ENCODE results near the gene OSMR. TPM values are rescaled to one million over a fixed set of nuclear protein-coding genes. Genes with fewer than 3 reads are reported as not detected.
"Not testable (repeated sequence)": the region's sequence is repeated elsewhere in the genome, so short reads cannot be mapped to it uniquely, and the experiment has no call there.

OSMR gene
- total and polyA plus RNA-seq, 2 experiments from 2014 or later = 37.3 to 52.5 TPM

DNA sequence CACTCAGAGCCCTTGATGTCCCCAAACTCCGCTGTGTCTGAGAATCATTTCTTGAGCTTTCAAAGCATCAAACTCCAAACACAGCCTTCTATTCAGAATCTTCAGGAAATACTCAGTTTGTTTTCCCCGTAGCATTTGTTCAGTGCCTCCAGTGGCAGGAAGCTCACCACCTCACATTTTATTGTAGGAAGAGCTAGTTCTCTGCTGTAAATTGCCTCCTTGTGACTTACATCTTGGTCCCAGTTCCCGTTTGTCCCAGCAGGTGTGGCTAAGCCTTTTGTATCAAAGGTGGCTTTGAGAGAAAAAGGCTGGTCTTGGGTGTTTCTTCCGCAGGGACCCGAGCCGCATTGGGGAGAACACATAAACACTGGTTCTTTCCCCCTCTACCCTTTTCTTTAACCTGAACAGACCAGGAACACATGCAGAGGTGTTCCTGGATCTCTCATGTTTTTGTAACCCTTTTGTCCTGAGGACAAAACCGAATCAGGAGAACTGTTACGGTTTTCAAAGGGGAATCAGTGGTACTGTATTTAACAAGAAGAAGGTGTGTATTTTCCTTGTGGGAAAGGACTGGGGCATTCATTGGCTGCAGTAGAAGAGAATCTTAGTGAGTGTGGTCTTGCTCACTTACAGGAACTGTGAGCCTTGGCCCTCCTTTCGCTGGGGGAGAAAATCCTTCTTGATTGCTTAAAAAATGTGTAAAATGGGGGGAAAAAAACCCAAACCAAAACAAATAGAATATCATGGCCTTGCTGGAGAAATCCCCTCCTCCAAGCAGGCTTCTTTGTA is 1.9 kb downstream of the OSMR start:
- DNase-seq = peak; percentile 53
- peak overlapping the region; percentile 97 for H3K27ac ChIP-seq
- peaks cover 5% of the 10 kb centered on the region; the same call in 1 of the 2 replicates for H3K36me3 ChIP-seq (ENCODE audit: low read depth)
- H3K4me2 ChIP-seq (ENCODE audit: unreplicated experiment) = peak overlapping the region; percentile 99
- H3K9me2 ChIP-seq (ENCODE audit: insufficient read depth) = no peaks in the 10 kb centered on the region
- H3K4me3 ChIP-seq = peak overlapping the region; percentile 90
- TF ChIP-seq EZH2 (IDR thresholded peaks at IDR 0.05; ENCODE audit: insufficient read depth, poor library complexity, severe bottlenecking) (no peak), EZH2phosphoT487 (IDR thresholded peaks at IDR 0.05; ENCODE audit: insufficient read depth, low read depth) (no peak)
- no peaks in the 10 kb centered on the region; the same call in 1 of the 2 replicates for H4K20me1 ChIP-seq (ENCODE audit: insufficient read depth)
- H3K79me2 ChIP-seq (ENCODE audit: insufficient read depth) = peaks cover 95% of the 10 kb centered on the region
- in situ Hi-C loops (cut with MboI) = no loop called here
- H3K4me1 ChIP-seq (ENCODE audit: insufficient read depth) = peaks cover 40% of the 10 kb centered on the region
- H3K27me3 ChIP-seq (replicated peaks; ENCODE audit: insufficient read depth) = no peaks in the 10 kb centered on the region
- H3K9ac ChIP-seq = peak overlapping the region; percentile 98
- H3F3A ChIP-seq (ENCODE audit: insufficient read depth) = peaks cover 6% of the 10 kb centered on the region
- 52 to 56% methylated on average over 9 of the region's 9 CpGs for WGBS, 2 experiments (ENCODE audit: low coverage in 1 of 2, low lambda C conversion rate in 2 of 2, missing lambda C conversion rate in 2 of 2)
- no peaks in the 10 kb centered on the region for H3K9me3 ChIP-seq (ENCODE audit: low read depth)
- H2AFZ ChIP-seq = no peak overlapping the region

DNA sequence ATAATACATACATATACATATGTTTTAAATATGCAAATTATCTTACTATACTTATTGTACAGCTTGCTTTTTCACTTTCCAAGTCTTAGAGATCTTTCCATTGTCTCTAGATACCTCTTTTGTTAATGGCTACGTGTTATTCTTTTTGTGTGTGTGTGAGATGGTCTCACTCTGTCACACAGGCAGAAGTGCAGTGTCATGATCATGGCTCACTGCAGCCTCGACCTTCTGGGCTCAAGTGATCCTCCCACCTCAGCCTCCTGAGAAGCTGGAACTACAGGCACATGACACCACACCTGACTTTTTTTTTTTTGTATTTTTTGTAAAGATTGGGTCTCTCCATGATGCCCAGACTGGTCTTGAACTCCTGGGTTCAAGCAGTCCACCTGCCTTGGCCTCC is 2.8 kb downstream of the OSMR start:
- H3K79me2 ChIP-seq (ENCODE audit: insufficient read depth) = peaks cover 95% of the 10 kb centered on the region
- peak overlapping the region; percentile 90 for H3K4me3 ChIP-seq
- no peak for DNase-seq
- WGBS, 2 experiments (ENCODE audit: low coverage in 1 of 2, low lambda C conversion rate in 2 of 2, missing lambda C conversion rate in 2 of 2) = 38 to 62% methylated on average over 2 of the region's 2 CpGs
- peaks cover 5% of the 10 kb centered on the region; the same call in 1 of the 2 replicates for H3K36me3 ChIP-seq (ENCODE audit: low read depth)
- H3K9me3 ChIP-seq (ENCODE audit: low read depth) = no peaks in the 10 kb centered on the region
- peaks cover 45% of the 10 kb centered on the region for H3K4me1 ChIP-seq (ENCODE audit: insufficient read depth)
- H3K27ac ChIP-seq = peak overlapping the region; percentile 97; the same call in 1 of the 2 replicates
- no peaks in the 10 kb centered on the region; the same call in 1 of the 2 replicates for H4K20me1 ChIP-seq (ENCODE audit: insufficient read depth)
- no peaks in the 10 kb centered on the region for H3K9me2 ChIP-seq (ENCODE audit: insufficient read depth)
- no peak overlapping the region for H2AFZ ChIP-seq
- TF ChIP-seq EZH2phosphoT487 (IDR thresholded peaks at IDR 0.05; ENCODE audit: insufficient read depth, low read depth) (no peak), EZH2 (IDR thresholded peaks at IDR 0.05; ENCODE audit: insufficient read depth, poor library complexity, severe bottlenecking) (no peak)
- H3F3A ChIP-seq (ENCODE audit: insufficient read depth) = peaks cover 14% of the 10 kb centered on the region
- H3K4me2 ChIP-seq (ENCODE audit: unreplicated experiment) = peak overlapping the region; percentile 99
- peak overlapping the region; percentile 98; the same call in 1 of the 2 replicates for H3K9ac ChIP-seq
- in situ Hi-C loops (cut with MboI) = no loop called here
- no peaks in the 10 kb centered on the region for H3K27me3 ChIP-seq (replicated peaks; ENCODE audit: insufficient read depth)

DNA sequence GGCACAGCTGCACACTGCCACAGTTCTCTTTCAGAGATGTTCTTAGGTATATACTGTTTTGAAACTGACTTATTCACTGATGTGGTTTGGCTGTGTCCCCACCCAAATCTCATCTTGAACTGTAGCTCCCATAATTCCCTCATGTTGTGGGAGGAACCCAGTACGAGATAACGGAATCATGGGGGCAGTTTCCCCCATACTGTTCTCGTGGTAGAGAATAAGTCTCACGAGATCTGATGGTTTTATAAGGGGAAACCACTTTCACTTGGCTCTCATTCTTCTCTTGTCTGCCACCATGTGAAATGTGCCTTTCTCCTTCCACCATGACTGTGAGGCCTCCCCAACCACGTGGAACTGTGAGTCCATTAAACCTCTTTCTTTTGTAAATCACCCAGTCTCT is 5.8 kb downstream of the OSMR start:
- H2AFZ ChIP-seq; in situ Hi-C loops (cut with MboI); H3K27ac ChIP-seq; H3K4me3 ChIP-seq; H3K9ac ChIP-seq; H3K9me2 ChIP-seq (ENCODE audit: insufficient read depth); H4K20me1 ChIP-seq (ENCODE audit: insufficient read depth); H3K9me3 ChIP-seq (ENCODE audit: low read depth); DNase-seq; H3K36me3 ChIP-seq (ENCODE audit: low read depth); H3K27me3 ChIP-seq (replicated peaks; ENCODE audit: insufficient read depth); H3K4me2 ChIP-seq (ENCODE audit: unreplicated experiment): not testable (repeated sequence)
- Histone ChIP-seq H3F3A (ENCODE audit: insufficient read depth) (peaks cover 31% of the 10 kb centered on the region), H3K4me1 (ENCODE audit: insufficient read depth) (peaks cover 53% of the 10 kb centered on the region), H3K79me2 (ENCODE audit: insufficient read depth) (peaks cover 93% of the 10 kb centered on the region)
- 88 to 90% methylated on average over 5 of the region's 5 CpGs for WGBS, 2 experiments (ENCODE audit: low coverage in 1 of 2, low lambda C conversion rate in 2 of 2, missing lambda C conversion rate in 2 of 2)

DNA sequence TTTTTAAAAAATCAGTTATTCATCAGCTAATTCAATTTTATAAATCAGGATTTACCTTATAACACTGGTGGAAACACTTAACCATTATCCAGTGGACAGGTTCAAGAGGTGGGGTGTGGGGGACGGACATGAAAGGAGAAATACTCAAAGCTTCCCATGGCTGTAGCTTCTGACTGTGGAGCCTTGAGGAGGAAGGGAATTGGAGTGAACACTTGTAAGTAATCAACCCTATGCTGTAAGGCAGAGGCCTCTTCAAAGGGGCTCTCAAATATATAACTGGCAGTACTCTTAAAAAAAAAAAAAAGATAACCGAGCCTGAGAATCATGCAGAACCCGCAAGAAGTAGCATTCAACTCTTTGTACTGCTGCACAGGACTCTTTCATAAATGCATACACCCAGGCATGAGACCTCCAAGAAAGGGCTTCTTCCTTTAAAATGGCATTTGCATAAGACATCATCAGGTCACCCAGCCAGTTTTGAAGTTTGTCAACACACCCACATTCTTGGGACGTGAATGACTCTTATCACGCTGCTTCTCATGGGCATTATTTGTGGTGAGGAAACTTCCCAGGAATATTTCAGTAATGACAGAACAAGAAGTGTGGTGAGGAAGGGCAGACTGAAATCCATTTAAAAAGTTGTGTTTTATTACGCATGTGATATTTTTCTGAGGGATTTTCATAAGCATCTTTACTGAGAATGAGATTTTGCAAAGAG is 8.1 kb downstream of the OSMR start:
- Histone ChIP-seq H3K4me3 (peak overlapping the region; percentile 24; the same call in 1 of the 2 replicates), H2AFZ (no peak overlapping the region), H3K4me2 (ENCODE audit: unreplicated experiment) (peak overlapping the region; percentile 24), H3K9me2 (ENCODE audit: insufficient read depth) (no peaks in the 10 kb centered on the region), H3K4me1 (ENCODE audit: insufficient read depth) (peaks cover 49% of the 10 kb centered on the region), H3K27ac (peak overlapping the region; percentile 81), H3K9me3 (ENCODE audit: low read depth) (no peaks in the 10 kb centered on the region), H3F3A (ENCODE audit: insufficient read depth) (peaks cover 31% of the 10 kb centered on the region), H3K9ac (peak overlapping the region; percentile 53), H3K27me3 (replicated peaks; ENCODE audit: insufficient read depth) (no peaks in the 10 kb centered on the region), H4K20me1 (ENCODE audit: insufficient read depth) (peaks cover 22% of the 10 kb centered on the region), H3K36me3 (ENCODE audit: low read depth) (peaks cover 5% of the 10 kb centered on the region; the same call in 1 of the 2 replicates), H3K79me2 (ENCODE audit: insufficient read depth) (peaks cover 93% of the 10 kb centered on the region)
- DNase-seq = peak; percentile 95
- 28 to 36% methylated on average over 6 of the region's 6 CpGs for WGBS, 2 experiments (ENCODE audit: low coverage in 1 of 2, low lambda C conversion rate in 2 of 2, missing lambda C conversion rate in 2 of 2)
- in situ Hi-C loops (cut with MboI) = no loop called here
- no peak for TF ChIP-seq EZH2 (IDR thresholded peaks at IDR 0.05; ENCODE audit: insufficient read depth, poor library complexity, severe bottlenecking)
- no peak for TF ChIP-seq EZH2phosphoT487 (IDR thresholded peaks at IDR 0.05; ENCODE audit: insufficient read depth, low read depth)

Measured in GM23248 (cell line).